RWPE2 (cell line): Measurements from ENCODE around the gene OR14A16.

Source experiments
- ATAC-seq: fragments of 200-7000 bp; cut with Tn5 transposase; 3 replicates; pipeline ENCODE4 v1.9.1; 2021; ENCODE audit warnings: low read depth
- DNase-seq: peaks from one replicate; pipeline ENCODE4 v3.0.0-alpha.2; 2020; ENCODE audit warnings: low spot score
- H3K27ac ChIP-seq: fragments of 450-650 bp; 2 replicates; pipeline ENCODE4 v1.5.1; 2017; ENCODE audit warnings: mild to moderate bottlenecking; ENCODE audit not compliant: poor library complexity, severe bottlenecking
- H3K27me3 ChIP-seq: fragments of 250-450 bp; sonication (Bioruptor Pico); 2 replicates; pipeline ENCODE4 v1.5.1; 2021; ENCODE audit warnings: mild to moderate bottlenecking, moderate library complexity; ENCODE audit not compliant: insufficient read depth, poor library complexity, severe bottlenecking
- H3K36me3 ChIP-seq: fragments of 250-450 bp; sonication (Bioruptor Pico); 2 replicates; pipeline ENCODE4 v1.5.1; 2020; ENCODE audit warnings: low read depth, mild to moderate bottlenecking, moderate library complexity
- H3K4me1 ChIP-seq: fragments of 250-450 bp; sonication (Bioruptor Pico); 2 replicates; pipeline ENCODE4 v1.5.1; 2021; ENCODE audit warnings: mild to moderate bottlenecking, moderate library complexity; ENCODE audit not compliant: insufficient read depth, poor library complexity, severe bottlenecking
- H3K4me3 ChIP-seq: fragments of 250-450 bp; sonication (Bioruptor Pico); 2 replicates; pipeline ENCODE4 v1.5.1; 2021; ENCODE audit warnings: mild to moderate bottlenecking, moderate library complexity; ENCODE audit not compliant: severe bottlenecking
- H3K9me3 ChIP-seq: fragments of 250-450 bp; sonication (Bioruptor Pico); 2 replicates; pipeline ENCODE4 v1.5.1; 2021; ENCODE audit warnings: mild to moderate bottlenecking, moderate library complexity; ENCODE audit not compliant: severe bottlenecking
- CTCF ChIP-seq: fragments of 450-650 bp; IDR thresholded peaks from one replicate; pipeline ENCODE4 v1.5.1; 2017; ENCODE audit warnings: mild to moderate bottlenecking, moderate library complexity; ENCODE audit not compliant: poor library complexity, severe bottlenecking

OR14A16 gene

GRCh38 chr1:247848346-247848745, 24.4 kb upstream of the OR14A16 start:
- Histone ChIP-seq H3K27me3 (no peaks in the 10 kb centered on the region), H3K9me3 (no peaks in the 10 kb centered on the region), H3K4me3 (no peak overlapping the region), H3K36me3 (no peaks in the 10 kb centered on the region), H3K27ac (no peak overlapping the region), H3K4me1 (no peaks in the 10 kb centered on the region)
- DNase-seq, result no peak
- ATAC-seq, result no peak
- TF ChIP-seq CTCF, result no peak

- Histone ChIP-seq H3K36me3 (no peaks in the 10 kb centered on the region), H3K4me3 (no peak overlapping the region), H3K27ac (no peak overlapping the region), H3K27me3 (no peaks in the 10 kb centered on the region), H3K9me3 (no peaks in the 10 kb centered on the region), H3K4me1 (no peaks in the 10 kb centered on the region)
- ATAC-seq (no peak), DNase-seq (no peak)
- no peak for TF ChIP-seq CTCF
These were observed 21.7 kb upstream of the OR14A16 start for GRCh38 chr1:247845693-247846017.

- H3K4me3 ChIP-seq, result no peak overlapping the region
- H3K27me3 ChIP-seq, result no peaks in the 10 kb centered on the region
- no peak overlapping the region for H3K27ac ChIP-seq
- H3K36me3 ChIP-seq, result no peaks in the 10 kb centered on the region
- no peaks in the 10 kb centered on the region for H3K9me3 ChIP-seq
- no peaks in the 10 kb centered on the region for H3K4me1 ChIP-seq
- no peak for DNase-seq
- ATAC-seq, result no peak
- TF ChIP-seq CTCF, result no peak
These were observed 21.2 kb upstream of the OR14A16 start for GRCh38 chr1:247845011-247845692.

GRCh38 chr1:247843411-247843810, 19.5 kb upstream of the OR14A16 start:
- no peaks in the 10 kb centered on the region for H3K36me3 ChIP-seq
- TF ChIP-seq CTCF, result no peak
- H3K27ac ChIP-seq, result no peak overlapping the region
- no peak for ATAC-seq
- H3K9me3 ChIP-seq, result no peaks in the 10 kb centered on the region
- H3K27me3 ChIP-seq, result no peaks in the 10 kb centered on the region
- H3K4me1 ChIP-seq, result no peaks in the 10 kb centered on the region
- H3K4me3 ChIP-seq, result no peak overlapping the region
- DNase-seq, result no peak

- Histone ChIP-seq H3K27ac (no peak within 1 kb of the TSS), H3K27me3 (no peaks in the 10 kb centered on the region), H3K4me3 (no peak within 1 kb of the TSS), H3K4me1 (no peaks in the 10 kb centered on the region), H3K36me3 (no peaks in the 10 kb centered on the region), H3K9me3 (no peaks in the 10 kb centered on the region)
- ATAC-seq (no peak), DNase-seq (no peak)
- no peak for TF ChIP-seq CTCF
These were observed 17.9 kb upstream of the OR14A16 start, which contains the start of gene OR11L1 for GRCh38 chr1:247841796-247842195. Gene OR11L1, minus strand, starts transcription at chr1:247841896. Its CDS starts 0 bp downstream, at chr1:247841896.
